ENCODE results near the gene NASP. TPM values are rescaled to one million over a fixed set of nuclear protein-coding genes. Genes with fewer than 3 reads are reported as not detected.

NASP gene
- 10 to 100 TPM; 51.4 to 60.6 (median 53.5) TPM for total RNA-seq

- H3K9me3 ChIP-seq, result no peaks in the 10 kb centered on the region
- intact Hi-C loops (cut with DNase I), result no loop called here
- WGBS, result under 1% methylated on average over 35 of the region's 41 CpGs
Measured at GRCh38 chr1:45583666-45584350, at the start of gene NASP. Gene NASP, plus strand, starts transcription at chr1:45584041. Its CDS starts 106 bp downstream, at chr1:45584147.

GRCh38 chr1:45535988-45536766, 47.7 kb upstream of the NASP start:
- no peaks in the 10 kb centered on the region for H3K36me3 ChIP-seq

More at GRCh38 chr1:45583666-45584350, at the start of gene NASP:
- peak within 1 kb of the TSS; percentile 90 to 100 (median 92) for H3K4me3 ChIP-seq
- DNase-seq (ENCODE audit: extremely low spot score), result peak; percentile 98
- H3K36me3 ChIP-seq, result no peaks in the 10 kb centered on the region
- TF ChIP-seq CTCF (IDR thresholded peaks at IDR 0.05), result no peak
- TF ChIP-seq POLR2A (IDR thresholded peaks at IDR 0.05; ENCODE audit: low read depth), result peak; percentile 84
- peak; percentile 70 to 93 for TF ChIP-seq POLR2AphosphoS5 (IDR thresholded peaks at IDR 0.05)
- peak within 1 kb of the TSS; percentile 88 to 97 (median 94) for H3K27ac ChIP-seq (replicated peaks in 1 of 4)
- no peaks in the 10 kb centered on the region for H3K27me3 ChIP-seq
- H3K4me1 ChIP-seq, result peaks cover 22 to 43% (median 29%) of the 10 kb centered on the region in 4 donors

GRCh38 chr1:45536886-45537285, 47.0 kb upstream of the NASP start:
- no peak overlapping the region for H3K27ac ChIP-seq (replicated peaks in 1 of 4)
- no peak for DNase-seq (ENCODE audit: extremely low spot score)
- no peak for TF ChIP-seq EP300 (IDR thresholded peaks at IDR 0.05)
- no peak for TF ChIP-seq CTCF (IDR thresholded peaks at IDR 0.05)
- no peak for TF ChIP-seq POLR2AphosphoS5 (IDR thresholded peaks at IDR 0.05)
- TF ChIP-seq POLR2A (IDR thresholded peaks at IDR 0.05; ENCODE audit: low read depth), result no peak
- H3K27me3 ChIP-seq, result no peaks in the 10 kb centered on the region
- no peak overlapping the region for H3K4me3 ChIP-seq
- 67% methylated on average over 4 of the region's 4 CpGs for WGBS
- no peaks in the 10 kb centered on the region for H3K4me1 ChIP-seq
- no peaks in the 10 kb centered on the region for H3K9me3 ChIP-seq
- H3K36me3 ChIP-seq, result no peaks in the 10 kb centered on the region
- intact Hi-C loops (cut with DNase I), result no loop called here

More at GRCh38 chr1:45535988-45536766, 47.7 kb upstream of the NASP start:
- no peak for DNase-seq (ENCODE audit: extremely low spot score)
- 58% methylated on average over 6 of the region's 6 CpGs for WGBS
- H3K9me3 ChIP-seq, result no peaks in the 10 kb centered on the region
- H3K4me3 ChIP-seq, result no peak overlapping the region
- intact Hi-C loops (cut with DNase I), result no loop called here
- TF ChIP-seq EP300 (IDR thresholded peaks at IDR 0.05) (no peak), CTCF (IDR thresholded peaks at IDR 0.05) (no peak), POLR2A (IDR thresholded peaks at IDR 0.05; ENCODE audit: low read depth) (no peak), POLR2AphosphoS5 (IDR thresholded peaks at IDR 0.05) (no peak)
- H3K27me3 ChIP-seq, result no peaks in the 10 kb centered on the region
- no peak overlapping the region for H3K27ac ChIP-seq (replicated peaks in 1 of 4)
- no peaks in the 10 kb centered on the region for H3K4me1 ChIP-seq

- intact Hi-C loops (cut with DNase I), result no loop called here
- WGBS, result 96% methylated on average over 1 of the region's 1 CpG
- peaks cover 0 to 17% (median 8%) of the 10 kb centered on the region in 4 donors for H3K4me1 ChIP-seq
Measured at GRCh38 chr1:45541193-45541592, 42.6 kb upstream of the NASP start.

More at GRCh38 chr1:45541193-45541592, 42.6 kb upstream of the NASP start:
- Histone ChIP-seq H3K4me3 (no peak overlapping the region), H3K27me3 (peaks cover 0 to 6% (median 0%) of the 10 kb centered on the region in 4 donors), H3K36me3 (no peaks in the 10 kb centered on the region), H3K27ac (replicated peaks in 1 of 4) (no peak overlapping the region), H3K9me3 (no peaks in the 10 kb centered on the region)
- no peak for DNase-seq (ENCODE audit: extremely low spot score)
- no peak for TF ChIP-seq EP300 (IDR thresholded peaks at IDR 0.05)
- no peak for TF ChIP-seq POLR2AphosphoS5 (IDR thresholded peaks at IDR 0.05)
- no peak for TF ChIP-seq POLR2A (IDR thresholded peaks at IDR 0.05; ENCODE audit: low read depth)
- TF ChIP-seq CTCF (IDR thresholded peaks at IDR 0.05), result no peak

All from esophagus muscularis mucosa (tissue), 4 donors.